GM19099 (cell line): ENCODE measurements around the gene STK39.

Experiments
- POLR2A ChIP-seq: IDR thresholded peaks from 3 replicates; pipeline ENCODE4 v1.6.1; 2011; ENCODE audit warnings: low read depth; ENCODE audit not compliant: insufficient read length; ENCODE audit errors: extremely low read depth

The STK39 gene

GRCh38 chr2:168028362-168028761 lies 219.0 kb downstream of the STK39 start:
- no peak for TF ChIP-seq POLR2A

GRCh38 chr2:168025487-168026202 lies 221.8 kb downstream of the STK39 start:
- TF ChIP-seq POLR2A: no peak

GRCh38 chr2:168024459-168024858 lies 222.9 kb downstream of the STK39 start:
- TF ChIP-seq POLR2A: no peak

- TF ChIP-seq POLR2A: no peak
These were observed 225.4 kb downstream of the STK39 start for GRCh38 chr2:168021800-168022587.

- TF ChIP-seq POLR2A: no peak
These were observed 232.0 kb downstream of the STK39 start for GRCh38 chr2:168015274-168015953.

- no peak for TF ChIP-seq POLR2A
These were observed 237.5 kb downstream of the STK39 start for GRCh38 chr2:168009900-168010299.

- no peak for TF ChIP-seq POLR2A
These were observed 238.7 kb downstream of the STK39 start for GRCh38 chr2:168008646-168009195.

- no peak for TF ChIP-seq POLR2A
These were observed 240.9 kb downstream of the STK39 start for GRCh38 chr2:168006498-168006897.

- TF ChIP-seq POLR2A: no peak
These were observed 241.8 kb downstream of the STK39 start for GRCh38 chr2:168005586-168005985.

GRCh38 chr2:168003876-168004275 lies 243.5 kb downstream of the STK39 start:
- no peak for TF ChIP-seq POLR2A

GRCh38 chr2:168002021-168002553 lies 245.3 kb downstream of the STK39 start:
- no peak for TF ChIP-seq POLR2A

GRCh38 chr2:167992278-167992677 lies 255.1 kb downstream of the STK39 start:
- TF ChIP-seq POLR2A: no peak

GRCh38 chr2:167990062-167990461 lies 257.3 kb downstream of the STK39 start:
- TF ChIP-seq POLR2A: no peak

- TF ChIP-seq POLR2A: no peak
These were observed 259.1 kb downstream of the STK39 start for GRCh38 chr2:167988296-167988695.

- TF ChIP-seq POLR2A: no peak
These were observed 259.8 kb downstream of the STK39 start for GRCh38 chr2:167987558-167987957.

- no peak for TF ChIP-seq POLR2A
These were observed 260.4 kb downstream of the STK39 start for GRCh38 chr2:167987026-167987425.

- TF ChIP-seq POLR2A: no peak
These were observed 261.2 kb downstream of the STK39 start for GRCh38 chr2:167986223-167986622.
